Kidney epithelial cell (primary cell): ENCODE measurements around the gene A1BG. TPM values are rescaled to one million over a fixed set of nuclear protein-coding genes. Genes with fewer than 3 reads are reported as not detected.
A peak's percentile ranks its signal among the peaks of the same experiment; 100 is the strongest.
"Not testable (repeated sequence)": the region's sequence is repeated elsewhere in the genome, so short reads cannot be mapped to it uniquely, and the experiment has no call there.

Experiments used
- DNase-seq: peaks from one replicate; pipeline ENCODE4 v3.0.0-alpha.2; 2010; ENCODE audit warnings: low read depth
- H3K27me3 ChIP-seq: 2 replicates; pipeline ENCODE4 v1.6.0; 2011; ENCODE audit warnings: low read length; ENCODE audit not compliant: control insufficient read depth, insufficient read depth
- H3K36me3 ChIP-seq: 2 replicates; pipeline ENCODE4 v1.5.1; 2011; ENCODE audit warnings: low read length; ENCODE audit not compliant: control insufficient read depth, insufficient read depth
- H3K4me3 ChIP-seq: 2 replicates; pipeline ENCODE4 v1.5.1; 2011; ENCODE audit warnings: low read depth, mild to moderate bottlenecking, control low read depth, low read length
- CTCF ChIP-seq: IDR thresholded peaks from 2 replicates; pipeline ENCODE4 v1.5.1; 2011; ENCODE audit warnings: mild to moderate bottlenecking, moderate library complexity, low read length, control low read depth, inconsistent platforms; ENCODE audit not compliant: insufficient read depth, poor library complexity, severe bottlenecking
- total RNA-seq: library from RNA; depleted of rRNA; stranded (reverse); fragments of >200 nt; gene quantifications from 2 replicates; pipeline ENCODE4 v1.2.3, GENCODE V29; 2015

Gene A1BG
- total RNA-seq, 1 donor from 2014 or later: 8.1 TPM

- no peak for TF ChIP-seq CTCF
- H3K27me3 ChIP-seq: no peaks in the 10 kb centered on the region
- H3K4me3 ChIP-seq: peak overlapping the region; percentile 67
- DNase-seq: no peak
- H3K36me3 ChIP-seq: no peaks in the 10 kb centered on the region
These were observed 28.3 kb upstream of the A1BG start for GRCh38 chr19:58381460-58382212.

GRCh38 chr19:58380662-58381459 lies 27.6 kb upstream of the A1BG start, which contains the start of gene ZNF837:
ZNF837 (minus strand) TSS chr19:58381030; CDS start chr19:58369332, 11,698 bp downstream.
- Histone ChIP-seq H3K4me3 (peak within 1 kb of the TSS; percentile 67), H3K27me3 (no peaks in the 10 kb centered on the region), H3K36me3 (no peaks in the 10 kb centered on the region)
- DNase-seq: peak; percentile 100
- no peak for TF ChIP-seq CTCF

GRCh38 chr19:58380037-58380661 lies 26.9 kb upstream of the A1BG start:
- no peak for DNase-seq
- no peaks in the 10 kb centered on the region for H3K27me3 ChIP-seq
- no peaks in the 10 kb centered on the region for H3K36me3 ChIP-seq
- H3K4me3 ChIP-seq: peak overlapping the region; percentile 67
- no peak for TF ChIP-seq CTCF

- no peaks in the 10 kb centered on the region for H3K27me3 ChIP-seq
- TF ChIP-seq CTCF: no peak
- H3K4me3 ChIP-seq: no peak overlapping the region
- no peaks in the 10 kb centered on the region for H3K36me3 ChIP-seq
- DNase-seq: no peak
These were observed 26.0 kb upstream of the A1BG start for GRCh38 chr19:58379246-58379645.

- H3K36me3 ChIP-seq, H3K4me3 ChIP-seq, DNase-seq, H3K27me3 ChIP-seq: not testable (repeated sequence)
These were observed 23.4 kb upstream of the A1BG start for GRCh38 chr19:58376724-58377123.

- H3K4me3 ChIP-seq: no peak overlapping the region
These were observed 20.9 kb upstream of the A1BG start for GRCh38 chr19:58374200-58374599.

More at GRCh38 chr19:58374200-58374599, 20.9 kb upstream of the A1BG start:
- no peaks in the 10 kb centered on the region for H3K36me3 ChIP-seq
- no peak for TF ChIP-seq CTCF
- no peaks in the 10 kb centered on the region for H3K27me3 ChIP-seq
- DNase-seq: no peak
